GM19467 (cell line): Measurements from ENCODE around the gene MAN1C1.

Experiments used
- ATAC-seq: cut with Tn5 transposase; IDR thresholded peaks from one replicate; pipeline ENCODE4 v1.9.1; 2021; ENCODE audit warnings: mild to moderate bottlenecking, moderate library complexity; ENCODE audit not compliant: unreplicated experiment

Gene MAN1C1

DNA sequence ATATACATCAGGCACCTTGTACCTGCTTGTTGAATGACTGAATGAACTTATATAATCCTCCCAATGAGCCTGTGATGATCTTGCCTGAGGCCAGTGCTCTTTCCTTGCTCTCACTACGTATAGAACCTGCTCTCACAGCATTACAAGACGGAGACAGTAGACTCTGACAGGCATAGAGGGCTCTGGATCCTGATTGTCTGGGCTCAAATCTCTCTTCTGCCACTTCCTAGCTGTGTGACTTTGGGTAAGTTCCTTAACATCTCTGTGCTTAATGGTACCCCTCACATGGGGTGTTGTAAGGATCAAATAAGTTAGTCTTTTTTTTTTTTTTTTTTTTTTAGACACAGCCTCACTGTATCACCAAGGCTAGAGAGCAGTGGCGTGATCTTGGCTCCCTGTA is 4.2 kb upstream of the MAN1C1 start:
- no peak for ATAC-seq

DNA sequence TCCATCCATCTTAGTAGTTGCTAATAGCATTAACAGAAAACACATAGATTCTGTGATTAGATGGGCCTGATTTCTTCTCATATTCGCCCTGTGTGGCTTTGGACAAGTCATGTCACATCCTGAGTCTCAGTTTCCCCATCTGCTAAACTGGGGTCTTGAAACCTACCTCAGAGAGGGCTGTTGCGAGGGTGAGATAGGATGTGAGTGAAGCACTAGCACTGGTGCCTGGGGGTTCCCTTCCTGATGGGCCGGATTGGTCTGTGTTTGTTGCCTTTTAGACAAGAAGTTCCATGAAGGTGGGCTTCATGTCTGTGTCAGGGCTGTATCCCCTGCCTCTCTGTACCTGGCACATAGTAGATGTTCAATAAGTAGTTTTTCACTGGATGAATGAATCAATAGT is 3.5 kb upstream of the MAN1C1 start:
- ATAC-seq = no peak

DNA sequence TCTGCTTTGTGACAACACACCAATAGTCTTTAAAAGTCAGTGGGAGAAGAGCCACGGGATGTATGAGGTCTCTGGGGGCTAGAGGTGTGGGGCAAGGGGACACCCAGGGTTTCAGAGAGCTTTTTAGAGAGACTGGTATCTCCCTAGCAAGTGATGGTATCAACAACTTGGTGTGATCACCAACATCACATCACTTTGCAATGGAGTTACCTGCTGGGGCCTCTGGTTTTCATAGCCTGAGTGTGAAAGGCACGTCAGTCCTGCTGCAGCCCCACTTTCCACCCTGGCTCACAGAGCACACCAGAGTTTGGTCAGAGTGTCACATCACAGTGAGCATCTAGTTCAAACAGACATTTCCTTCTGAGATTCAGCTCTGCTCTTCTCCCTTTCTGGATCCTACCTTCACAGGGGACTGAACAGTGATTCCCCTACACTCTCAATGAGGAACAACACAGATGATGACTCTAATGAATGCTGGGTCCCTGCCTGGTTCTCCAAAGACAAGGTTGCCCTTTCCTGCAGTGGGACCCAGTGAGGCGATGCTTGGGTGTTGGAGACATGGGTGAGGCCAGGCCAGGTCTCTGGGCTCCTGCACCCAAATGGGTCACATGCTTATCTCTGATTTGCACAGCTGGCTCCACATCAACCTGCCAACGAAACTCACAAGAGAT is 2.0 kb upstream of the MAN1C1 start:
- ATAC-seq = no peak

DNA sequence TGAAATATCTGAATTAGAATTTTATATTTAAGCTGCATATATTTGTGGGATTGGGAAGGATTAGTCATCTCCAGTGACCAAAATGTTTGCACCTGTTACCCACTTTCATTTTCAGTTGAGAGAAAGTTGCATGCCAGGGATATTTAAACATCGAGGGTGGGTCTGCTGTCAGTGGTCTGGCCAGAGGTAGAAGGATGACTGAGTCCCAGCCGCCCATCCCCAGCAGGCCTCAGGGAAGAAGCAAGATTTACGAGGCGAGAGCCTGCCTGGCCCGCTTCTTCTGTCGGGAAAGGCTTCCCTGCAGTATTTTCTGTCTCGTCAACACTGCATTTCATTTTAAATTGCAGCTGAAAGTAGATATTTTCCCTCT is 1.4 kb upstream of the MAN1C1 start:
- ATAC-seq = no peak

DNA sequence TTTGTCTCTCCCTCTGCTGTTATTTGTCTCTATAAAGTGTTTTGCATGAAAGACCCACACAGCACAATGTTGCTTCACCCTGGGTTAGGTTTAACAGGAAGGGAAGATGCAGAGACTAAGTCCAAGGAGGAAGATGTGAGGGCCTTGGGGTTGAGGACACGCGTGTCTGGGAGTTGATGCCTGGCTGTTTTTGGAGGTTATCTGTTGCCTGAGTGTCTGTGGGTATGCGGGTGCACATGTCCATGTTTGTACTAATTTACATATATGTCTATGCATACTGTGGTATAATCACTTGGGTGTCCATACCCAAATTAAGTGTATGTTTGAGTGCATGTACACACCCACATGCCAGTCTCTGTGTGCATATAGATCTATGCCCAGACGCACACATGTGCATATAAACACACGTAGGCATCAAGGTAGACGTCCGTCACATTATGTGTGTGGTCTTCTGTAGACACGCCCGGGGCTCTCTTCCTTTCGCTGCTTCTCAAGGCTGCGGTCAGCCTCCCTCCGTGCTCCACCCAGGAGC is 962 bp upstream of the MAN1C1 start:
- no peak for ATAC-seq

DNA sequence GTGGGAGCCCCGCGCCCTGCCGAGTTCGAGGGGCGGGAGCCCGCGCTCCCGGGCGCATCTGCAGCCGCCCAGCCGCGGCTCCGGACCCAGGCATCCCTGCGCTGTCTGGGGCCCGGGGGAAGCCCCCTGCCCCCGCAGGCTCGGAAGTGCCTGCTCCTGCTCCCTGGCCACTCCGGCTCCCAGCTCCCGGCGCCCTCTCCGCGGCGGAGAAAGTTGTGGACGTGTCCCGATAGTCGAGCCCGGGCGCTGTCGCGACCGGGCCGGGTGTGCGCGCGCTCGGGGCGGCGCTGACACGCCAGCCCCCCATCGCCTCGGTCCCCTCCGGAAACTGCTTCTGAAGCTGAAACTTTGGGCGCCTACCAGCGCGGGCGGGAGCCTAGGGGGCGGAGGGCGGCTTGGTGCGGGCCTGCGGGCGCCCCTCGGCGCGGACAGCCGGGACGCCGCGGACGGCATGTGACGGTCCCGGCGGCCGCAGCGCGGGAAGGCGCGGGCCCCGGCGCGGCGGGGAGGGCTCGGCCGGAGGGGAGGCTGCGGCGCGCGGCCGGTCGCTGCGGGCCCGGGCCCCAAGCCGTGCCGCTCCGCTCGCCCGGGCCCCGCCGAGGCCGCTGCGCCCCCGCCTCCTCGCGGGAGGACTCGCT is 515 bp downstream of the MAN1C1 start:
- peak; percentile 7 for ATAC-seq

DNA sequence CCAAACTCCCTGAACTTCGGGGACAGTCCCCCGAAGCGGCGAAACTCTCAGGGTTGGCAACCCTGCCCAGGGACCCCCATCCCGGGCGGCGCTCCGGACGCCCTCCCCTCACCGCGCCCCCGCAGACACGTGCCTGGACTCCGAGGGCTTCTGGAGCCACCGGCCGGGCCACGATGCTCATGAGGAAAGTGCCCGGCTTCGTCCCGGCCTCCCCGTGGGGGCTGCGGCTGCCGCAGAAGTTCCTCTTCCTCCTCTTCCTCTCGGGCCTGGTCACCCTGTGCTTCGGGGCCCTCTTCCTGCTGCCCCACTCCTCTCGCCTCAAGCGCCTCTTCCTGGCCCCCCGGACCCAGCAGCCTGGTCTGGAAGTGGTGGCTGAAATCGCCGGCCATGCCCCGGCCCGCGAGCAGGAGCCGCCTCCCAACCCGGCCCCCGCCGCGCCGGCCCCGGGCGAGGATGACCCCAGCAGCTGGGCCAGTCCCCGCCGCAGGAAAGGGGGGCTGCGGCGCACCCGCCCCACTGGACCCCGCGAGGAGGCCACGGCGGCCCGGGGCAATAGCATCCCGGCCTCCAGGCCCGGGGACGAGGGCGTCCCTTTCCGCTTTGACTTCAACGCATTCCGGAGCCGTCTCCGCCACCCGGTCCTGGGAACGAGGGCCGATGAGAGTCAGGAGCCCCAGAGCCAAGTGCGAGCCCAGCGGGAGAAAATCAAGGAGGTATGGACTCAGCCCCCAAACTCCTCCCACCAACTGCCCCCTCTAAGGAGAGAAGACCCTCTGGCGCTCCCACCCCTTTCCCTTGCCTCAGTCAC is 1.2 kb downstream of the MAN1C1 start:
- no peak for ATAC-seq

DNA sequence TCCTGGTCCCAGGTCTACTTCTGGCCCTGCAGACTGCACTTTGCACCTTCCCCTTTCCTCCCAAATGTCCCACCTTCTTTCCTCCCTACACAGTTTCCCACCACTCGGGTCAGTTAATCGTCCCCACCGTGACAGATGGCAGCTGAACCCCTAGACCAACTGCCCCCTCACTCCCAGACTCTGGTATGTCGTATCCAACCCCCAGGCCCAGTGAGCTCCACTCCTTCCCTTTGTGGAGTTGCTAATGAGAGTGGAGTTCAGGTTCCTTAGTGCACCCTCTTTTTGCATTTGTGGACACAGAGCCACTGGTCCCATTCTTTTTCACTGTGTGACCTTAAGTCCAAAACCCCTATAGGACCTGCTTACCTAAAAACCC is 1.8 kb downstream of the MAN1C1 start:
- ATAC-seq = no peak

DNA sequence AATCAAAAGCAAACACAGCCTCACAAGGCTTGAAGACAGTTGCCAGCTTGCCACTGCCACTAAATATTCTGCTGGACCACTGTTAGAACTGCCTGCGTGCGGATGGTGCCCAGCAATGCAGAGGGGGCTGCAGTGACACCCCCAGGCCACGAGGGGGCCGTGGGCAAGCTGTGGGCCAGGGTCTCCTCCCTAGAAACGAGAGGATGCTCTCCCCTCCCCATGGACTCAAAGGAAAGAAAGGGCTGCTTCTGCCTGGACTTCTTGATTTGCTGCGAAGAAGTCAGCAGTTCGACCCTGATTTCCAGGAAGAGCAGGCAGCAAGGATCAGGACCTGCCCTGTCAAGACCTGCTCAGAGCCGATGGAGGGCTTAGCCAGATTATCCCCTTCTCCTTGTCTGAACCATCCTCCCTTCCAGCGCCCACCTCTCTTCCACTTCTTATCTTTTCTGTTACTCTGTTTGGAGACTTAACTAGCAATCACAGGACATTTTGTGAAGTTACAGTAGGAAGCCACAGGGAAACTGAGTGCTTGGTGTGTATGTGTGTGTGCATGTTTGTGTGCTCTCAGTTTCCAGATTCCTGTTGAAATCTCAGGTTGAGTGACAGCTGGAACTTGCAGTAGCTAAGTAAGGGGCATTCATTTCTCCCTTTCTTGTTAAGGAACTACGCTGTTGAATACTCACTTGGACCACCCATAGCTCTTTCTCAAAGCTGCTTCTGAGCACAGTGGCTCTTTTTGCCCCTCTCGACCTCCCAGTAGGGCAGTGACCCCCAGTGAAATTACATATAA is 2.7 kb downstream of the MAN1C1 start:
- ATAC-seq = no peak

DNA sequence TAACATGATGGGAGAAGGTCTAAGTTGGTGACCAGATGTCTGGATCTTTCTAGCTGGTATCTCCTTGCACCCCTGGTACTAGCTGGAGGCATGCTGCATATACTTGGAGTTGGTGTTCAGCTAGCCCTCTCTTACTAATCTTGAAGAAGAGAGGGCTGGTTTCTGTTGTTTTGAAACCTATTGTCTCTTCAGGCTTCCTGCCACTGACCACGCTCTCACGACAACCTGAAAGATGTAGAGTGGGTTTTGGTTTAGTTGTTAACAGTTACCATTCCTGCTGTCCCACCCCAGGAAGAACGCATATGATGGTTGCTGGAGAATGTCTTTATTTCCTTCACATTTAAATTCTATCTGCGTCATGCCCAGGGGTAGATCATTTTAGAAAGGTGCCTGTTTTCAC is 3.6 kb downstream of the MAN1C1 start:
- ATAC-seq = no peak

DNA sequence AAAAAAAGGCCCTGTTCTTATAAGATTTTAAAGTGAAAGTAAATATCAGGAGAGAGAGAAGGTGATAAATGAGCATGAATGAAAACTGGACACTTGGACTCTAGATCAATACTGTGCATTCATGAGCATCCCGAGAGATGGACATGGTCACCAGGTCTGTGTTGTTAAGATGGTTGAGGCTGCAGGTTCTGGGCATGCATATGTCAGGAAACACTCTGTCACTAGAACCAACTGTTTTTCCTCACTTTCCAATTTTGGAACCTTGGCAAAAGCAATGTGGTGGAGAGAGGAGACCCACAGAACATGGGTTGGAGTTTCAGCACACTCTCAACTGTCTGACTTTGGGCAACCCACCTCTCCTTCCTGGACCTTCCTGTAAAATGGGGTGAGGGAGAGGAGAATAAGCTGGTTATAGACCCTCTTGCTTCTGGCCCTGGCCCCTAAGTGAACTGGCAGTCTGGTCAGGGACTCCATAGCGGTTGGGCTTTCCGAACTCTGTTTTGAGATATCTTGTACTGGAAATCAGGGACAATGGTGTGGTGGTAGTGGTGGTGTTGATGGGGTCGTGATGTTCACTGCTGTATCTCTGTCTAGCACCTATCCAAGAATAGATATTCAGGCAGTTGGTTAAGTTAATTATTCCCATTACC is 4.2 kb downstream of the MAN1C1 start:
- ATAC-seq = no peak

DNA sequence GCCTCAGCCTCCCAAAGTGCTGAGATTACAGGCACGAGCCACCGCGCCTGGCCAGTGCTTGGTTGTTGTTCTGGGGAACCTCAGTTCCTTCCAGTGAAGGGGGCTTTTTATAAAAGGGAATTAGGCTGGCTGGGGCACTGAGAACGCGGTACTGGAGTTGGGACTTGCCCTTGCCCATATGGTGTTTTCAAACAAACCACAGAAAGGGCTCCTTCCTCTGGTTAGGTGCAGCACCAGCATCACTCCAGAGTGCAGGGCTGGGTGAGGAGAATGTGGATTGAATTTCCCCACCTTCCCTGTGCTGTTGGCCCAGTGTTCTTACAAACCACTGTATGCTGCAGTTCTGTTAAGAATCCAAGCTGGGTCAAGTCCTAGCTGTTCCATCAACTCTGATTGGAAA is 5.3 kb downstream of the MAN1C1 start:
- ATAC-seq = no peak

DNA sequence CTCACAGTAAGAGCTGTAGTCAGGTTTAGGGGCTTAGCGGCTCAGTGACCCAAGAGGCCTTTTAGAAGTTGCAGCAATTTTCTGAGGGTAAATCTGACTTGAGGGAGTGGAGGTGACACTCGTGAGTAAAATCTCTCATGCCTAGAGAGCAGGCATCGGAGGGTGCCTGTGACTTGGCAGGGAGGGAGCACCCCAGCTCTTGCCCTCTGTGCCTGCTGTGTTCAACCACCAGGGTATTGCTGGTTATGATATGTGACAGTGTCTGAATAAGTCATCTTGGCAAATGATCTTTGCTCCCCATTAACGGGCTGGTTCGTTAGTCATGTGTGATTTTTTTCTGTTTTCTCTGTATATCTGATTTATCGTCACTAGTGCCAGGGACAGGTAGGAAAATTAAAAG is 5.9 kb downstream of the MAN1C1 start:
- ATAC-seq = no peak

DNA sequence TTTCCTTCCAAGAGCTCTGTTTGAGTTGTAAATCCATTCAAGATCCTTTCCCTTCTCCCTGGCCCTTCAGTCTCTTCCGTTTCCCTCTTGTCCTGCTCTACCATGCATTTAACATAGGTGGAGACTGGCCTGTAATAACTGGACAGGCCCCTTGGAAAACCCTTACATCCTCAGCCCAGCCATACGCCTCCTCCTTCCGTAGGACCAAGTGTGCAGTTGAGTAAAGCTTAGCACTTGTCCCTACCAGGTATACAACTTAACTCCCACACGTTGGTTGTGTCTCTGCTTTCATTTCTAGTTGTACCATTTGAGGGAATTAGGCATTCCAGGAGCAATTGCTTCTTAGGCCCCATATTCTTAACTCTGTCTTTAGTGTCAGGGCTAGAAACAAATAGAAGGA is 6.4 kb downstream of the MAN1C1 start:
- no peak for ATAC-seq

DNA sequence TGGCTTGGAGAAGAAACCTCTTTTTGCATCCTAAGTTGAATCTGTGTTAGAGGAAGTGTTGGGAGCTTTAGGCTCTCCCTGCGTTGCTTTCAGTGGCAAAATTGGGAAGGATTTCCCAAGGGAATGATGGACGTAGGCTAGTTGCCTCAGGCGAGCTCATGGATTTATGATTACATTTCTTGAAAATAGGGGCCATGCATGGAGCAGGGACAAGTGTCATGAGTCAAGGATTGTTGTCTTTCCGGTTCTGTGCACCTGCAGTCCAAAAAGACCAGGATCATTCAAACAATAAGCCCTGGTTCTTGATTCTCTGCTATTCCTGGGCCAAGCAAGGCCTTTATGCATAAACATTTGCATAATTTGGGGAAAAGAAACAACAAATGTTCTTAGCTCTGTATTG is 7.1 kb downstream of the MAN1C1 start:
- no peak for ATAC-seq

DNA sequence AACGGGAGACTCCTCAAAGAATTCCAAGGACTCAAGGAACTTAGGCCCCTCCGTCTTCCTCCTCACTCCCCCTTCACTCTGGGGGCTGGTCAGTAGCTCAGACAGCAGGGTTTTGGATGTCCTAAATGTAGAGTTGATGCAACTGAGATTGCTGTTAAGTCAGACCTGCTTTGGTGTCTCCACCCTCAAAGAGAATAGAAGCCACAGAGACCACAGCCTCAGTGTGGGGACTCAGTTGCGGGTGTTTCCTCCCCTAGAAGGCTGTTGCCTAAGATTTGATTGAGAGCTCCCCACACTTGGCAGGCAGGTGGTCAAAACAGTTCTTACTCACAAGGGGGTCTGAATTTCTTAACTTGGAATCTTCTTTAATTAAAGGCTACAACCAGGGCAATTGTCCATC is 7.6 kb downstream of the MAN1C1 start:
- ATAC-seq = no peak

DNA sequence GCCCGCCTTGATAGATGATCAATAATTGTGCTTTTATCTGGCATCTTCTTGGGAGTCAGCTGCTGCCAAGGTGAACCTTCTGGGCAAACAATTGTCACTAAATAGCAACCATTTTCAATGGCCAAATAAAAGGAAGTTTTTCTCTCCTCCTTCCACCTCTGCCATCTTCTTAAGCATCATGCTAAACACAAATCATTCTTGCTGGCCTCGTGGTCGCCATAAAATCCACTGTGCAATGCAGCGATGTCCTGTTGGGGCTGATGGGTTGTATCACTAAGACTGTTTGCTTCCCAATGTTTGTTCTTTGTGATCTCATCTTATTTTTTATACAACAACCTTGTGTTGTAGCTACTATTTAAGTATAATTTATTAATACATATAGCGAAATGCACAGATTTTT is 8.0 kb downstream of the MAN1C1 start:
- ATAC-seq = no peak

DNA sequence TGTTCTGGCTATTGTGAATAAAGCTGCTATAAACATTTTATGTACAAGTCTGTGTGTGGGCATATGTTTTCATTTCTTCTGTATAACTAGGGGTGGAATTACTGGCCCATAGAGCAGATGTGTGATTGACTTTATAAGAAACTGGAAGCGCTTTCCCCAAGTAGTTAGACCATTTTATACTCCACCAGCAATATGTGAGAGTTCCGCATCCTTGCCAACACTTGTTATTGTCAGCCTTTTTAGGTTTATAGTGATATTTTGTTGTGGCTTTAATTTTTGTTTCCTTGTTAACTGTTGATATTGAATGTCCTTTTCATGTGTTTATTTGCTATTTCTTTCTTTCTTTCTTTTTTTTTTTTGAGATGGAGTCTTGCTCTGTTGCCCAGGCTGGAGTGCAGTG is 9.4 kb downstream of the MAN1C1 start:
- ATAC-seq = no peak

DNA sequence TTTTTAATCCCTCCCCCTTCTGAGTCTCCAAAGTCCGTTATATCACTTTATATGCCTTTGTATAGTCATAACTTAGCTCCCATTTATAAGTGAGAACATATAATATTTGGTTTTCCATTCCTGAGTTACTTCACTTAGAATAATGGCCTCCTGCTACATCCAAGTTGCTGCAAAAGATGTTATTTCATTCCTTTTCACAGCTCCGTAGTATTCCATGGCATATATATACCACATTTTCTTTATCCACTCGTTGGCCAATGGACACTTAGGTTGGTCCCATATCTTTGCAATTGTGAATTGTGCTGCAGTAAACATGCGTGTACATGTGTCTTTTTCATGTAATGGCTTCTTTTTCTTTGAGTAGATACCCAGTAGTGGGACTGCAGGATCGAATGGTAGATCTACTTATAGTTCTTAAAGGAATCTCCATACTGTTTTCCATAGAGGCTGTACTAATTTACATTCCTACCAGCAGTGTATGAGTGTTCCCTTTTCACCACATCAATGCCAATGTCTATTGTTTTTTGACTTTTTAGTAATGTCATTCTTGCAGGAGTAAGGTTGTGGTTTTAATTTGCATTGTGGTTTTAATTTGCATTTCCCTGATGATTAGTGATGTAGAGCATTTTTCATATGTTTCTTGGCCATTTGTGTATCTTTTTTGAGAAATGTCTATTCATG is 12.3 kb downstream of the MAN1C1 start:
- no peak for ATAC-seq

DNA sequence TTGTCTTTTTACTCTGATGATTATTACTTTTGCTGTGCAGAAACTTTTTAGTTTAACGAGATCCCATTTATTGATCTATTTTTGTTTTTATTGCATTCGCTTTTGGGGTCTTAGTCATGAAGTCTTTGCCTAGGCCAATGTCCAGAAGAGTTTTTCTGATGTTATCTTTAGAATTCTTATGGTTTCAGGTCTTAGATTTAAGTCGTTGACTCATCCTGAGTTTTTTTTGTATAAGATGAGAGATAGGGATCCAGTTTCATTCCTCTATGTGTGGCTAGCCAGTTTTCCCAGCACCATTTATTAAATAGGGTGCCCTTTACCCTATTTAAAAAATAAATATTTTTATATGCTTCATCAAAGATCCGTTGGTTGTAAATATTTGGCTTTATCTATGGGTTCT is 13.2 kb downstream of the MAN1C1 start:
- ATAC-seq = no peak
